NCI-H2227 (cell line): ENCODE results near the gene RASSF1.

Experiments
- DNase-seq: peaks from one replicate; lab custom pipeline; 2025; ENCODE audit not compliant: unreplicated experiment; lab: John Stamatoyannopoulos, UW

The RASSF1 gene

DNA sequence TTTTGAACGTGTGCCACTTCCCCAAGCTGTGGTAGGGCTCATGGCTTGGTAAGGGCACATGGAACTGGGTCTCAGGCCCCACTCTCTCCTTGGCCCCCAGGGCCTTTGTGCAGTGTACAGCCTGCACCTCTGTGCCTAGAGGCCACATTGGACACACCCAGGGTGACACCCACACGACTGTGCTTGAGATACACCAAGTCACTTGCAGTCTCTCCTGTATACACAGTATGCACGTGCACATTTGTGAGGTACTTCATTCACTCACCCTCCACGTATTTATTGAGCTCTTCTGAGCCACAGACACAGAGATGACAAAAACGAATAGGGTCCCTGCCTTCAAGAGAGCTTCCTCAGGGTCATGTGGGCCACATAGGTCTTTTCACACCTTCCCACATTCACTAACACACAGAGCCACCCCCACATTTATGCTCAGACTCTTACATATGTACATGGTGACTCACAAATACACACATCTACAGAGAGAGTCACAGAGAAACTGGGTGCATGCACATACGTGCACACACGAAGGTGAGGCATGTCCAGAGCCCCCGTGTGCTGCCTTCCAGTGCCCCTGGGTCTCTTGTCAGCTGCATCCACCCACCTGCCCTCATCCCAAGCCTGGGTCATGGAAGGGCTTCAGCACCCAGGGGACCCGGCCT is 28.5 kb upstream of the RASSF1 start:
- no peak for DNase-seq

DNA sequence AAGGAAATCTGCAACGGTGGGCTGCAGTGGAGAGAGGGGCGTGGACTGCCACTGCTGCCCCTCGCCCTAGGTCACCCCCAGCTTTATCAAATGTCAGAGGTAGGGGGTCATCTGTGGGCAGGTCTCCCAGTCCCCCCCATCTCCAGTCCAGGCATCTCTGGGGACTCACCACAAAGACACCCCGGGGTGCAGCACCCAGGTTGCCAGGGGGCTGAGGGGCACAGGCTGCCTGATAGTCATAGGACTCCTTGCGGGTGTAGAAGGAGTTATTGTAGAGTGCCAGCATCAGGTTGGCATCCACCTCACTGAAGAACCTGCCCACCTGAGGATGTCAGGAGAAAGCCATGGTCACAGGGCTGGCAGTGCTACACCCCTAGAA is 25.2 kb upstream of the RASSF1 start:
- DNase-seq, result no peak

DNA sequence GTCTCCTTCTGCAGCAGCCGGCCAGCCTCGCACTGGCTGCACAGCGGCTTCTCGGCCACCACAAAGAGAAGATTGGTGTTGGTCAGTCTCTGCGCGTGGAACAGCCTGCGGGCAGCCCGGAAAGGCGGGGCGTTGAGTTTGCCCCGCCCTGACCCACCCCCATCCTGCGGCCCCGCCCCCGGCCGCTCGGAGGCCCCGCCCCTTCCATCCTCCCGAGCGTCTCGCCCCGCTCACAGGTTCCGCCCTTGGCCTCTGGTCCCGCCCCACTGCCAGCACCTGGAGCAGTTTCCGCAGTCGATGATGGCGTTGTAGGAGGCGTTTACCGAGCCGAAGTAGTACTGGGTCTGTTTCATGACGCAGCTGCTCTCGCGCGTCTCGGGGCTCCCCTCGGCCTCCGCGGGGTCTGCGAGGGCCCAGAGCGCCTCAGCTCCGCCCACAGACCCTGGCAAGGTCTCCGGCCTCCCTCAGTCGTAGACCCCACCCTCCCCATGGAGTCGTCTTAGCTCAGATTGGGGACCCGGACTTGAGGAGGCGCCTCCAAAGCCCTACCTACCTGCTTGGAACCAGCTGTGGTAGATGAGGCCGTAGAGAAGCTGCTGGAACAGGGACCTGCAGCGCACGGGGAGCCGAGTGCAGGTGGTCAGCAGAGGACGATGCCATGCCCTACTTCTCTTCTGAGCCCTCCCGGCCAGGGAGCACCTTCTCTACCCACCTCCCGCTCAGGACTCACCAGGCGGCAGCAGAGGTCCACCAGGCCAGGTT is 24.6 kb upstream of the RASSF1 start:
- DNase-seq, result peak; percentile 86

DNA sequence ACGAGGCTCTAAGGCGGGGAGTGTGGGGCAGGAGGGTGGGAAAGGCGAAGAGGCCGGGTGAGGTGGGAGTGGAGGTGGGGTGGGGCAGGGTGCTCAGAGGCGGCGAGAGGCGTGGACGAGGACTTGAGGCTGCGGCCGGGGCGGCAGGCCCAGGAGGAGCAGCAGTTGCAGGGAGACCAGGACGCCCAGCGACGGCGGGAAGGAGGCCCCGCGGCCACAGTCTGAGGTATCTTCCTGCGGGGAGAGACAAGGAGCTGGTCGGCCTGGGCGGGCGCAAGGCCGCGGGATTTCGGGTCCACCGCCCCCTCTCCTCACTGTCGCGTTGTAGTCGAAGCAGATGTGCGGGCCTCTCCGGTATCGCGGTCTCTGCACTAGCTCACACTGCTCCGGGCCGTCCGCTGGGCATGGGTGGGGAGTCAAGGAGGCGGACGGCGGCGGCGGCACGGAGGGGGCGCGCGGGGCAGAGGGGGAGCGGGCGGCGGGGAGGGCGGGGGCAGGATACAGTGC is 24.0 kb upstream of the RASSF1 start:
- DNase-seq, result peak; percentile 63

DNA sequence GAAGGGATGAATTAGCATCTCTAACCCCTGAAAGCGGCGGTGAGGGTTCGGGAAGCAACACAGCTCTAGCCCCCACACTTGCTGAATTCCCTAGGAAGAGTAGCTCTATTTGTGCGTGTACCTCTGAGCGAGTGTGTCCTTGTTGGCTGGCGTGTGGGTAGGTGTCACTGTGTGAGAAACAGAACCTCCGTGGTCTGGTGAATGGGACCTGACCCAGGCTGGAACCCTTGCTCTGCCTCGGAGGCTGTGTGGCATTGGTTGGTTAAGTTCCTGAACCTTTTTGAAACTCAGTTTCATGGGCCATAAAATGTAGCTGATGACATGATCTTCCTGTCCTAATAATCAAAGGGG is 19.1 kb upstream of the RASSF1 start:
- DNase-seq, result no peak

DNA sequence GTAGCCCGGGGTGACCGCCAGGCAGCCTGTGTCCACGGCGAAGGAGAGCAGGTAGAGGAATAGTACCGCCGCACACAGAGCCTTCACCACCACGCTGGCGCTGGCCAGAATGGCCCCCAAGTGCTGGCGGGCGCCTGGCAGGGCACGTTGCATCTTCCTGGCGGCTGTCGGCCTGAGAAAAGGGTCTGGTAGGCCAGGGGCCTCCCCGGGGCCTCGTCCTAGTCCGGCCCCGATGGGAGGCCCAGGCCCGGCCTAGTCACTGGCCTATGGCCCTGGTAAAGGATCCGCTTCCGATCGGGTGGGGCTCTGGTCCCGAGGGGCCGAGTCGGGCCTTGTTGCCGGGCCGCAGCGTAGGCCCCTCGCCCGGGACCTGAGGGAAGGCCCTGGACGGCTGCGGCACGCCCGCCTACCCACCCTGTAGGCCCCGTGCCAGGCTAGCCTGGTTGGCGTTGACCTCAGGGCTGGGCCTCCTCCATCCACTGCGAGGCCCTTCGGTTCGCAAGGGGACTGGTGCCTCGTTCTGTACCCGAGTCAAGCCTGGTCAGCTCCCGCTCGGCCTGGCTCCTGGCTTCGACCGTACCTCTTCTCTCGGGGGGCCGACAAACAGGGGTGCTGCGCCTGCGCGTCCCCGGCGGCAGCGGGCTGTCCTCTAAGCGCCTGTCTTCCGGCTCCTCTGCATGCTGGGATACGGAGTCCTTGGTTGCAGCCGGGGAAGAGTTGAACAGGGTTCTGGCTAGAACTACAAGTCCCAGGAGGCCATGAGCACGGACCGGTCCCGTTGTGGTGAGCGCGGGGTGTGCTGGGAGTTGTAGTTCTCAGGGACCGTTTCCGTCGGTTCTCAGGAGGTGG is 18.5 kb upstream of the RASSF1 start, which contains the start of gene TMEM115:
TMEM115 (minus strand) TSS at position 611 of the 849 bp plus-strand sequence; CDS start at position 153, 458 bp downstream.
- peak; percentile 95 for DNase-seq

DNA sequence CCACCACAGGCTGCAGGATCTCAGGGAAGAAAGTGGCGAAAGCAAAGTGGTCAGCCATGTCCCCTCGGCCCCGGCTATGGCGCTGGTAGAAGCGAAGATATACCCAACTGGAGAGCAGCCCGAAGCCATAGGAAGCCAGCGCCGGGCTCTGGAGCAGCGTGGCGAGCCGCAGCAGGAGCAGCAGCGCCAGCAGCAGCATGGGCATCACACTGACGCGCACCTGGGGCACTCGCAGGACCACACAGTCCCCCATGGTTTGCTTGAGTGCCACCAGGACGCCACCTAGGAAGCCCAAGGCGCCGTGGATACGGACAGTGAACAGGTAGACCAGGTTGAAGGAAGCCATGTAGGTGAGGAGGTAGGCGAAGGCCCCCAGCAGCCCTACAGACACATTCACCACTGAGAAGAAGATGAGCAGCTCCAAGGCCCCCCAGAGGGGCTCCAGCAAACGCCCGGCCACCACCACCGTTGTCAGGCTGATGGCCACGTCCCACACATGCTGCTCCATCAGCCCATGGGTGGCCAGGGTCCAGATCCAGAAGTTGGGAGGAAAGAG is 17.8 kb upstream of the RASSF1 start:
- no peak for DNase-seq

DNA sequence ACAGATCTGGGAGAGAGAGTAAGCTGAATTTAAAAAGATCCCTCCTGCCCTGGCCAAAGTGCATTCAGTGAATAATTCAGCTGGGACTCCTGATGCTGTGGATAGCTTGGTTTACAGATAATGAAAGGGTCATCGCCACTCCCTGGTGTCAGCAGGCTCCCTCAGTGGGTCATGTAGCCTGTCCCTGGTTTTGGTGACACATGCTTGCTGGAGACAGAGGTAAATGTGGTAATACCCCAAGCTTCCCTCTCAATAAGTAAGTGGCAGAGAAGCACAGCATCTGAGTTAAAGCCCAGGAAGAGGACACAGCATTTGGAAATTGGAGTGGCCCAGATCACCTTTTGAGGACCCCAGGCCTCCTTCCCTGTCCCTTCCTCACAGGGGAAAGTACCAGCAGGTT is 16.8 kb upstream of the RASSF1 start:
- DNase-seq, result no peak

DNA sequence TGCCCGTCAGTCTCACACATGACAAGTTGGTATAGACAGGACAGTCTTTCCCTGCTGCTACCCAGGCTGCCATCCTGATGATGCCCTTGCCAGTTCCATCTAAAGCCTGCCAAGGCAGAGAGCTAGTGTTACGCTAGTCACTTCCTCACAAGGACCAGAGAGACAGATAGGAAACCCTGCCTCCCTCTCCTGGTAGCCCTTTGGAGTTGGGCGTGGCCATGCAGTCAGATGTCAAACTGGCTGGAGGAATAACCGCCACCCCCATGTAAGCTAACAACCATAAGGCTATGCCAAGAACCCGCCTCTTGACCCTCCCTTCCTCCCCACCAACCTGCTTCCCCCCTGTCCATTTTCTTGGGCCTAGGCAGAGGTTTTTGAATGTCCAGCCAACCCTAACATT is 15.9 kb upstream of the RASSF1 start:
- no peak for DNase-seq

DNA sequence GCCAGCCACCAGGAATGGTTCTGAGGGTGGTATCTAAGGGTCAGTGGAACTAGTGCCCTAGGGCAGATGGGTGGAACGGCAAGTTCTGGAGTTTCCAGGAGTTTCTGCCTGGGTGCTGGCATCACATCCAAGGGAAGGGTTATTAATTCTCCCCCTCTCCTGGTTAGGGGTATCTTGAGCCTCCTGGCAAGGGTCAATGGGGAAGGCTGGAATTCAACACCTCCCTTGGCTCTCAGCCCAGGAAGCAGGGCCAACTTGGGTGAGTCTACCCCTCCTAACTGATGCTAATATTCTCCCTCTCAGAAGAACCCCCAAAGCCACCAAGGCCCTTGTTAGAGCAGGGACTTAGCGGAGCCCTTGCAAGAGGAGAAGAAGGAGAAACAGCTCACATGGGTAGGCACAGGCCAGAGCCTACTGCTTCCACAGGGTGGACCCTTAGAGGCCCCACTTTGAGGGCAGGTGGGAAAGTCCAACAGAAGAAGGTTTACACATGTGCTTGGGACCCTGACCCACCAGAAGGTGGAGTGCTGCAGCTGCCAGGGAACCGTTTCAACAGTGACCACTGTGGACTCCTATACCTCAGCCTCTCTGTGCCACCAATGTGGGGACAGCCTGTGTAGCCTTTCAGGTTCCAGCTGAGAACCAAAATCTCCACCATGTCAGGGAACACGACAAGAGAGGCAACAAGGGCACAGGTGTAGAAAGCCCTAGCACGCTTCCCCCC is 15.4 kb upstream of the RASSF1 start:
- no peak for DNase-seq

DNA sequence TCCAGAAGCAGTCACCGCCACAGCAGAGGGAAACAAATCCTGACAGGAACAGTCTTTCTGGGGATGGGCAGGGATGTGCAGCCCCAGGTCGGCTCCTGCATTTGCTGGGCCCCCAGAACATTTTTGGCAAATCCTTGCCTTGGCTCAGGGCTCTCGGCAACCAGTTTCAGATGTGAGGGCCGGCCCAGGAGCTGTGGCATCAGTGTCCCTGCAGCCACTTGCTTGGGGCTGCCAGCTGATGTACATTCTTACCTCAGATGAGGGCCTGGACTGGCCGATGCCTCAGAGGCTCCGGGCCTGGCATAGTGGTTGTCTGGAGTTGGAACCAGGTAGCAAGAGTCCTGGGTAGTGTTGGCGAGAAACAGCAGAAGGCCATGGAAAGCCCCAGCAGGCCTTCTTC is 14.2 kb upstream of the RASSF1 start:
- no peak for DNase-seq

DNA sequence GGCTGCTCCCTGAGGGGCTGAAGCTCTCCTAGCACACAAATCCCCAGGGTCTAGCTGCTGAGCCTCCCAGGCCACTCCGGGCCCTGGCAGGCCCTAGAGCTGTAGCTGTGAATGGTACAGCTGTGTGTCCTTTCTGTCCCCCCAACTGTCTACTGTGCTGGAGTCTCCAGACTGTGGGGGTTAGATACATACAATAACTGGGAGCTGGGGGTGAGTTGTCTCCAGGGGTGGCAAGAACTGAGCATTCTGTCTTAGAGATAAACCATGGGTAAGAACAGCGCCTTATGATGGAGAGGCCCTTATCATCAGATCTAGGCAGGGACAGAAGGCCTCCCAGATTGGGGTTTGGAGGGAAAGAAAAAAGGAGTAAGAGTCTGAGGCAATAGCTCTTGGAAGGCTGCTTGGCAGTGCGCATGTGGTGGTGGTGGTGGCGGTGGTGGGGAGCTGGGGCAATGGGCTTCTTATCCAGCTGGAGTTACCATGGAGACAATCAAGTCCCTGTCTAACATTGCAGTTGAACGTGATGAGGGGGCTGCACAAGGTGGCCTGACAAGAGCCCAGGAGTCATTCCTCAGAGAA is 13.6 kb upstream of the RASSF1 start:
- DNase-seq, result no peak

DNA sequence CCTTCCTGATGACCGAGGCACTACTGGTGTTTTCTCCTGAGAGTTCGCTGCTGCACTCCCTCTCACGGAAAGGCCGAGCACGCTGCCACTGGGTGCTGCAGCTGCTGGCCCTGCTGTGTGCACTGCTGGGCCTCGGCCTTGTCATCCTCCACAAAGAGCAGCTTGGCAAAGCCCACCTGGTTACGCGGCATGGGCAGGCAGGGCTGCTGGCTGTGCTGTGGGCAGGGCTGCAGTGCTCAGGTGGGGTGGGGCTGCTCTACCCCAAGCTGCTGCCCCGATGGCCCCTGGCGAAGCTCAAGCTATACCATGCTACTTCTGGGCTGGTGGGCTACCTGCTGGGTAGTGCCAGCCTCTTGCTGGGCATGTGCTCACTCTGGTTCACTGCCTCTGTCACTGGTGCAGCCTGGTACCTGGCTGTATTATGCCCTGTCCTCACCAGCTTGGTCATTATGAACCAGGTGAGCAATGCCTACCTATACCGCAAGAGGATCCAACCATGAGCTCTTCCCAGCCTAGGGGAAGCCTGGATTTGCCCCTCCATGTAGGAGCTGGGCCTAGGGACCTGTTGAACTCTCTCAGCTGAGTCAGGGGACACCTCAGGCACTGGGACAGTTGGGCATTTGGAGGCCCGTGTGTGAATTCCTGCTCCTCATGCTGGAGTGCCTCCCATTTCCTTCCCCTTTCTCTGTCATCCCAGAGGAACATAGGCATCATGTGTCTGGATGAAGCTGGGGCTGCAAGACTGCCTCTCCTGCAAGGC is 12.8 kb upstream of the RASSF1 start:
- no peak for DNase-seq

DNA sequence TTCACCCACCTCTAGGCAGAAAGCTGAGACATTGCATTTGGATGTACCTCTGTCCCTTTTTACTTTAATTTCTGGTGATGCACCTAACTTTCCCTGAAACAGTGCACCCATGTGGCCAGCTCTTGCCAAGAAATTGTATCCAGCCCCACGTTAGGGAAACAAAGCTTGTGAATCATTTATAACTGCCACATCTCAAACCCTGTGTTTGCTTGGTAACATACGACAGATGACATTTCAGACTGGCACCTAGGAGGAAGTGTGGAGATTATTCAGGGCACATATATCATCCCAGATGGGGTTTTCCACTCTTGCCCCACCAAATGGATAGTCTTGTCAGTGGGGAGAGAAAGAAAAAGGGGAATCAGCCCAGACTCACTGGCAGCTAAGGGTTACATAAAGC is 12.1 kb upstream of the RASSF1 start:
- DNase-seq, result no peak

DNA sequence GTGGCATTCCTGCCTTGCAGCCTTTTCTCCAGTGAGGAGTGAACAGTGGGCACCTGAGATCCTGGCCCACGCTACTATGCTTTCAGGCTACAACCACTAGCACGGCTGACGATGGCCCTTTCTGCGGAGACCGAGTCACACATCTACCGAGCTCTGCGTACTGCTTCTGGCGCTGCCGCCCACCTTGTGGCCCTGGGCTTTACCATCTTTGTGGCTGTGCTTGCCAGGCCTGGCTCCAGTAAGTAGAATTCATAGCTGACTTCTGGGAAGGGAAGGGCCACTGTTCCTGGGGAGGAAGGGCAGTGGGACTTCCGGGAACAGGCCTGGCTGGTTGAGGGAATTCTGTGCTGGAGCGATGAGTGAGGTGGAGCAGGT is 10.7 kb upstream of the RASSF1 start:
- DNase-seq, result no peak

DNA sequence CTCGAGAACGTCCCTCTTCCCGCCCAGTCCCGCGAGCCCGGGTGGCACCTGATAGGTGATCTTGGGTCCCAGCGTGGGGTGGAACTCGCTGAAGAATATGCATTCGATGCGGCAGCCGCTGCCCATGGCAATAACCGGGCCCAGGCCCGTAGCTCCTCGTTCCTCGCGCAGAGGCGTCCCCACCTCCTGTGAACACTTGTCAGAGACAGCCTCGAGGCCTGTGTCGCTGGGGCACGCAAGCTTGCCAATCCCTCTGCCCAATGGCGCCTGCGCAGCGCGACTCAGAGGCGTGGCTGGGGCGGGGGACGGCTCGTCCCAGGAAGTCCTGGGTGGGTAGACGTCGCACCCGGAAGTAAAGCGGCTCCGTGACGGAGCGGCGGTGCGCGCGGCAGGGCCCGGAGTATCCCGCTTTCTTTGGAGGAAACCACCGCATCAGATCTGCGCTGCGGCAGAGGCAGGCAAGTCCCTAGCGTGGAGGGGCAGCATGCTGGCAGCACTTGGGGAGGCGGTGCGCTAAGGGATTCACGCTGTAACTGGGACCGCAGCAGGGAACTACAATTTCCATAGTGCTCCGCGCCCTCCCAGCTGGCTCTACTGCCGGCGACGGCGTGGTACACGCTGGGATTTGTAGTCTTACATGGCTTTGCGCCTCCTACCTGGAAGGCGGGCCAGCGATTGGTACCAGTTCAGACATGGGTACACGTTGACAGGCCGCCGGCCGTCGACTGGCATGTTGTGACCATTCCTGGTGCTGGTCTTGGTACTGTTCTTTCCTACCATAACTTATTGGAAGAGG is 10.1 kb upstream of the RASSF1 start, which contains the start of the genes CYB561D2 and NPRL2:
CYB561D2 (plus strand) TSS at position 336 of the 796 bp plus-strand sequence. CDS start 572 bp downstream, outside the sequence.
NPRL2 (minus strand) TSS at position 249 of the 796 bp plus-strand sequence; CDS start at position 126, 123 bp downstream.
- DNase-seq, result peak; percentile 92

DNA sequence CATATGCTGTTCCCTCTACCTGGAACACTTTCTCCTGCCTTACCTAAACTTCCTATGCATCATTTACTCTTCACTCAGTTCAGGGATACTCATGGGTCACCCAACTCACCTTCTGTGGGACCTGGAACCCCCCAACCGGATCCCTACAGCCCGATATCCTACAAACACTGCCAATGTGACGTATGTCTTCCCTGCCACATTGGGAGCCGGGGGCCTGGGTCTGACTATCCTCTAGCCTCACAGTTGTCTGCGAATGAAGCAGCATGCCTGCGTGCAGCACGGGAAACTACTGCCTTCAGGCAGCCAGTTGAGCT is 9.5 kb upstream of the RASSF1 start:
- no peak for DNase-seq

DNA sequence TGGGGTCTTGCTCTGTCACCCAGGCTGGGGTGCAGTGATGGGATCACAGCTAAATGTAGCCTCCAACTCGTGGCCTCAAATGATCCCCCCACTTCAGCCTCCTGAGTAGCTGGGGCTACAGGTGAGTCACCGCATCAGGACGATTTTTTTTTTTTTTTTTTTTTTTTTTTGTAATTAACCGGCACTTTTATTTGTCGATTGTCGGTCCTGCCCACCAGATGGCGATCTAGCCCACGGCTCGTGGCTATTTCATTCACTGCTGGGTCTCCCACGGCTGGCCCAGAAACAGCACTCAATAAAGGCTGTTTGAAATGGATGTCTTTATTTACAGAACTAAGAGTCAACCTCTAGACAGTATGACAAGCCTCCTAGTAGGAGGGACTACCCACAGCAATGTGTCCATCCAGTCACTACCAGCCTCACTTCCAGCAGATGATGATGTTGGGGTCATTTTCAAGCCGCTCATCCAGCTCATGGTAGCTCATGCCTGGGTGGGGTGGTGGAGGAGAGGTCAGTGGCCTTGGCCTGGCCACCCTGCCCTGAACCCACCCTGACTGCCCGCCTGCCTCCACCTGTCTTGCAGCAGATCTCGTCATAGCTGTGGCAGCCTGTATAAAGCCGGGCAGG is 6.7 kb upstream of the RASSF1 start:
- peak; percentile 80 for DNase-seq
